Natural killer cell treated with Interleukin-12 subunit alpha and Interleukin-12 subunit beta and Interleukin-15 and Interleukin-18, amount 100 ng/mL, for 72 hours (primary cell): ENCODE results near the gene MYL2. TPM values are rescaled to one million over a fixed set of nuclear protein-coding genes. Genes with fewer than 3 reads are reported as not detected.

Source experiments
- ATAC-seq, 2 donors: fragments of 150-1000 bp; cut with Tn5 transposase in 1 of 2; sonication (Bioruptor Pico), chemical (Tn5 transposase) in 1 of 2; 2 replicates each; pipeline ENCODE4 v1.10.0; 2021
- DNase-seq: peaks from one replicate; pipeline ENCODE4 v3.0.0; 2022; ENCODE audit warnings: low spot score
- H3K27ac Mint-ChIP-seq, 2 donors: 1 replicate in 1 of 2; 2 replicates in 1 of 2; pipeline ENCODE4 v1.8.0; 2022; ENCODE audit warnings: mixed read lengths in 2 of 2, mild to moderate bottlenecking in 1 of 2, moderate library complexity in 1 of 2
- H3K27me3 Mint-ChIP-seq, 2 donors: 1 replicate in 1 of 2; 2 replicates in 1 of 2; pipeline ENCODE4 v1.8.0; 2022; ENCODE audit warnings: mixed read lengths in 2 of 2
- H3K36me3 Mint-ChIP-seq: one replicate; pipeline ENCODE4 v1.8.0; 2022; ENCODE audit warnings: mixed read lengths
- H3K4me1 Mint-ChIP-seq, 2 donors: 1 replicate in 1 of 2; 2 replicates in 1 of 2; pipeline ENCODE4 v1.8.0; 2022; ENCODE audit warnings: low read depth in 2 of 2, mixed read lengths in 2 of 2, mild to moderate bottlenecking in 1 of 2
- H3K4me3 Mint-ChIP-seq: one replicate; pipeline ENCODE4 v1.8.0; 2022; ENCODE audit warnings: mixed read lengths
- H3K9me3 Mint-ChIP-seq: 2 replicates; pipeline ENCODE4 v1.8.0; 2022; ENCODE audit warnings: mixed read lengths
- total RNA-seq, 2 donors: library from RNA; stranded (reverse); gene quantifications; one replicate each; pipeline ENCODE4 v1.2.3, GENCODE V29; 2022

MYL2 gene
- total RNA-seq, 2 donors from 2014 or later, result not detected

DNA sequence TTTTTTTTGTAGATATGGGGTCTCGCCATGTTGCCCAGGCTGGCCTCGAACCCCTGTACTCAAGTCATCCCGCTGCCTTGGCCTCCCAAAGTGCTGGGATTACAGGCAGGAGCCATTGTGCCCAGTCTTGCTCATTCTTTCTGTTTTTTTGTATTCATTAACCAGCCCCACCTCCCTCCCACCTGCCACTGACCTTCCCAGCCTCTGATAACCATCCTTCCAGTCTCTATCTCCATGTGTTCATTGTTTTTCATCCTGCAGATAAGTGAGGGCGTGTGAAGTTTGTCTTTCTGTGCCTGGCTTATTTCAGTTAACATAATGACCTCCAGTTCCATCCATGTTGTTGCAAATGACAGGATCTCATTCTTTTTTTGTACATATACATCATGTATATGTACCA lies 19.0 kb downstream of the MYL2 start:
- Mint-ChIP-seq H3K4me1 (no peaks in the 10 kb centered on the region), H3K27me3 (peaks cover 0 to 2% of the 10 kb centered on the region in 2 donors), H3K4me3 (no peak overlapping the region), H3K27ac (no peak overlapping the region), H3K36me3 (no peaks in the 10 kb centered on the region), H3K9me3 (no peaks in the 10 kb centered on the region)
- ATAC-seq (no peak), DNase-seq (no peak)

DNA sequence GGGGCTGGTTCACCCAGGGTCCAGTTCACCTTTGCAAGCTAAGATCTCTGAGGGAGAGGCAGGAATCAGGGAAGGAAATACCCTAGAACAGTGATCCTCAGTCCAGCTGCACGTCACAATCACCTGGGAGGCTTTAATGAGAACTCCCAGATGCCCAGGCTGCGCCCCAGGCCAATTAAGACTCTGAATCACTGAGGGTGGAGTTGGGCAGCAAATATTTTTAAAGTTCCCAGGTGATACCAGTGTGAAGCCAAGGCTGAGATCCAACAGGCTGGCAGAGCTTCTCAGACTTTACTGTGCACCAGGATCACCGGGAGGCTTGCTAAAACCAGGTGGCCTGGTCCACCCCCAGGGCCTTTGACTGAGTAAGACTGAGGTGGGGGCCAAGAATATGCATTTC lies 23.8 kb downstream of the MYL2 start:
- no peak overlapping the region for H3K4me3 Mint-ChIP-seq
- DNase-seq (no peak), ATAC-seq (no peak)
- no peaks in the 10 kb centered on the region for H3K36me3 Mint-ChIP-seq
- peaks cover 6 to 8% of the 10 kb centered on the region in 2 donors for H3K27me3 Mint-ChIP-seq
- H3K27ac Mint-ChIP-seq, result no peak overlapping the region
- peaks cover 0 to 8% of the 10 kb centered on the region in 2 donors for H3K4me1 Mint-ChIP-seq
- H3K9me3 Mint-ChIP-seq, result no peaks in the 10 kb centered on the region

DNA sequence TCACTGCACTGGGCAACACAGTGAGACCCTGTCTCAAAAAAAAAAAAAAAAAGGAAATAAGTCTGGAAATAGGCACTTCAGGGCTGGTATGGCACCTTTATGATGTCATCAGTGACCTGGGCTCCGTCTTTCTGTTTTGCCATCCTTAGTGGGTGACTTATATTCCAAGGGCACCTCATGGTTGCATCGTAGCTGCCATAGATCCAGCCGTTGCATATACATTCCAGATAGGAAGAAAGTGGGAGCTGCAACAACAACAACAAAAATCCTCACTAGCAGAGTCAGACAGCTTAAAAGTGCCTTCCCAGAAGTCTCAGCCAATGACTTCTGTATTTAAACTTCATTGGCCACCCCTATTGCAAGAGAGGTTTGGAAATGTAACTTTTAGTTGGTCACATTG lies 26.4 kb downstream of the MYL2 start:
- peaks cover 6 to 12% of the 10 kb centered on the region in 2 donors for H3K27me3 Mint-ChIP-seq
- H3K4me3 Mint-ChIP-seq, result no peak overlapping the region
- DNase-seq (no peak), ATAC-seq (no peak)
- no peaks in the 10 kb centered on the region for H3K36me3 Mint-ChIP-seq
- H3K9me3 Mint-ChIP-seq, result no peaks in the 10 kb centered on the region
- H3K27ac Mint-ChIP-seq, result no peak overlapping the region
- peaks cover 0 to 8% of the 10 kb centered on the region in 2 donors for H3K4me1 Mint-ChIP-seq

DNA sequence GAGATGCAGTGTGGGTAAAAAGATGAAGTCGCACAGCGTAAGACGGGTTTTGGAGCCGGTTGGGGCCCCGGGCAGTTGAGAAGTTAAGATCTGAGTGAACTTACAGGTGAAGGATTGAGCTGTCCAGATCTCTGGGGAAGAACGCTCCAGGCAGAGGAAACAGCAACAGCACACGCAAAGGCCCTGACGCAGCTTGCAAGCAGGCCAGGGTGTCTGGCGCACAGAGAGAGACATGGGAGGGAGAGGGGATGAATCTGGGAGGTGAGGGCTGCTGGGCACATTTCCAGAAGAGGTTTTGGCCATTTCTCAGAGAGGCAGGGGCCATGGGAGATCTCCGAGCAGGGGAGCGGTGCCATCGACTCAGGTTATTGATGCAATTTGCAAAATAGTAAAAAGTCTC lies 31.0 kb downstream of the MYL2 start:
- no peaks in the 10 kb centered on the region for H3K36me3 Mint-ChIP-seq
- peaks cover 0 to 6% of the 10 kb centered on the region in 2 donors for H3K4me1 Mint-ChIP-seq
- H3K27ac Mint-ChIP-seq, result no peak overlapping the region
- ATAC-seq (no peak), DNase-seq (no peak)
- peaks cover 6% of the 10 kb centered on the region in 2 donors for H3K27me3 Mint-ChIP-seq
- no peak overlapping the region for H3K4me3 Mint-ChIP-seq
- no peaks in the 10 kb centered on the region for H3K9me3 Mint-ChIP-seq

DNA sequence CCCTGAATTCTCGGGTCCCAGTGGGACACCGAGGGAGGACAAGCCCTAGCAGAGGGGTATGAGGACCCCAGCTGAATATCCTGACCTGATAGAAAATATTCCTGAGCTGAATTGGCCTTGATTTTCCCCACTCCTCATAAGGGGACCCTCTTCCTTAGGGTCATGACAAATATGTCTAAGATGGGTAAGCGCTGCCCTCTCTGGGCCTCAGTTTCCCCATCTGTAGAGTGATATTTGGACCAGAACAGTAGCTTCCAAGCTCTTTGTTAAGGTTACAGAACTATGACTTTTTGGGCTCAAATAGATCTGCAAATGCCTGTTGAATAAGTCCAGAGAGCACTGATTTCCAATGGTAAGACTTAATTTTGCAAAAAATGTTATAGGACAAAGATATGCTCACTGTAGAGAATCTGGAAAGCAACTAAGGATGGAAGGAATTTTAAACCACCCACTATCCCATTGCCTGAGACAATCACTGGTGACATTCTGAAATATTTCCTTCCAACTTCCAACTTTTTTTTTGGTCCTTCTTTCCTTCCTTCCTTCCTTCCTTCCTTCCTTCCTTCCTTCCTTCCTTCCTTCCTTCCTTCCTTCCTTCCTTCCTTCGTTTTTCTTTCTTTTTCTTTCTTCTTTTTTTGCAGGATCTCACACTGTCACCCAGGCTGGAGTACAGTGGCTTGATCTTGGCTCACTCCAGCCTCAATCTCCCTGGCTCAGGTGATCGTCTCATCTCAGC lies 32.0 kb downstream of the MYL2 start:
- H3K4me1 Mint-ChIP-seq, result peaks cover 0 to 3% of the 10 kb centered on the region in 2 donors
- H3K4me3 Mint-ChIP-seq, result peak overlapping the region; percentile 89
- H3K27me3 Mint-ChIP-seq, result peaks cover 3 to 4% of the 10 kb centered on the region in 2 donors
- no peaks in the 10 kb centered on the region for H3K9me3 Mint-ChIP-seq
- peak overlapping the region in 1 of 2 donors; percentile 78 for H3K27ac Mint-ChIP-seq
- no peak for ATAC-seq
- DNase-seq, result no peak
- H3K36me3 Mint-ChIP-seq, result no peaks in the 10 kb centered on the region

DNA sequence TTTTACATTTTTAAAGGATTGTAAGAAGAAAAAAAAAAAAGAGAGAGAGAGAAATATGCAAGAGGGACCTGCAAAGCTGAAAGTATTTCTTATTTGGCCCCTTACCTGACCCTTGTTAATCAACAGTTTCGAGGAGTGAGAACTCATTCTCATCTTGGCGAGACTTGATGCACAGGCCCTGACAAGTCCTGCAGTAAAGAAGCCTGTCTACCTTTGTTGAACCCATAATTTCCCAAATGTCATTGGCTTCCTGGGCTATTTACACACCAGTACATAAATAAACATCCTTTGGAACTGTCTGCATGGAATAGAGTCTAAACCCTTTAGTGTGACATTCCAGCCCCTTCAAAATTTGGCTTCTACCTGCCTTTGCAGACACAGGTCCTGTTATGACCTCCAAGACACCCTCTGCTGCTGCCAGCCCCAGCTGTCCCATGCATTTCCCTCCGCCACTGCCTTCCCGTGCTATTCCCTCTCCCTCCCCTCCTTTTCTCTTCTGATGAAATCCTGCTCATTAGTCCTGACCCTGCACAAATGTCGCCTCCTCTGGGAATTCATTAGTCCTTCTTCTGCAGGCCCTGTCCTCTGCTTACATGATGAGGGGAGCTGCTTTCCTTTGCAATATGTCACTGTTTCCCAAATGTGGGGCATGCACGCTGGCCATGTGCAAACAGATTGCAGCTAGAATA lies 35.1 kb downstream of the MYL2 start:
- H3K4me1 Mint-ChIP-seq, result peaks cover 0 to 3% of the 10 kb centered on the region in 2 donors
- H3K27me3 Mint-ChIP-seq, result peaks cover 0 to 2% of the 10 kb centered on the region in 2 donors
- H3K4me3 Mint-ChIP-seq, result no peak overlapping the region
- no peaks in the 10 kb centered on the region for H3K36me3 Mint-ChIP-seq
- DNase-seq (no peak), ATAC-seq (no peak)
- H3K27ac Mint-ChIP-seq, result no peak overlapping the region
- peaks cover 4% of the 10 kb centered on the region for H3K9me3 Mint-ChIP-seq

DNA sequence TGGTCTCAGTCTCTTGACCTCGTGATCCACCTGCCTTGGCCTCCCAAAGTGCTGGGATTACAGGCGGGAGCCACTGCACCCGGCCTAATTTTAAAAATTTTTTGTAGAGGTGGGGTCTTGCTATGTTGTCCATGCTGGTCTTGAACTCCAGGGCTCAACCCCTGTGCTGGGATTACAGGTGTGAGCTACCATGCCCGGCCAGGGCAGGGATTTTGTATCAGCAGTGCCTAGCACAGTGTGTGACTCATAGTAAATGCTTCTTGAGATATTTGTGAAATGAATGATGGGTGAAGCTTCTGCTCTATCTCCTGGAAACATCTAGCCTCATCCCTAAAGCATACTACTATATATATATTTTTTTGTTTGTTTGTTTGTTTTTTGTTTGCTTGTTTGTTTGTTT lies 37.1 kb downstream of the MYL2 start:
- Mint-ChIP-seq H3K4me1 (peaks cover 0 to 3% of the 10 kb centered on the region in 2 donors), H3K27ac (no peak overlapping the region), H3K27me3 (peaks cover 0 to 2% of the 10 kb centered on the region in 2 donors), H3K9me3 (peaks cover 4% of the 10 kb centered on the region), H3K36me3 (no peaks in the 10 kb centered on the region), H3K4me3 (no peak overlapping the region)
- DNase-seq, result no peak
- ATAC-seq, result no peak

DNA sequence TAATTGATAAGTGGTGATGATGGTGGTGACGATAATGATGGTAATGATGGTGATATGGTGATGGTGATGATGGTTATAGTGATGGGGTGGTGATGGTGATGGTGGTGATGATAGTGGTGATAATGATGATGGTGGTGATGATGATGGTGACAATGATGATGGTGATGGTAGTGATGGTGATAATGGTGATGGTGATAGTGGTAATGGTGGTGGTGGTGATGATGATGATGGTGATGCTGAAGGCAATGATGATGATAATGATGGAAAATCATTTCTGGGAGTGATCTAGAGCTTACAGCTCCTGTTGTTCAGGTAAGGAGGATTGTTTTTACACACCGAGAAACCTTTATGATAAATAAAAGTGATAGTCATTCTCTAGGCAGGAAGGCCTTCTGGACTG lies 39.7 kb downstream of the MYL2 start:
- Mint-ChIP-seq H3K9me3 (peaks cover 4% of the 10 kb centered on the region), H3K4me3 (no peak overlapping the region), H3K4me1 (no peaks in the 10 kb centered on the region), H3K27me3 (peaks cover 0 to 6% of the 10 kb centered on the region in 2 donors), H3K27ac (no peak overlapping the region), H3K36me3 (no peaks in the 10 kb centered on the region)
- DNase-seq (no peak), ATAC-seq (no peak)

DNA sequence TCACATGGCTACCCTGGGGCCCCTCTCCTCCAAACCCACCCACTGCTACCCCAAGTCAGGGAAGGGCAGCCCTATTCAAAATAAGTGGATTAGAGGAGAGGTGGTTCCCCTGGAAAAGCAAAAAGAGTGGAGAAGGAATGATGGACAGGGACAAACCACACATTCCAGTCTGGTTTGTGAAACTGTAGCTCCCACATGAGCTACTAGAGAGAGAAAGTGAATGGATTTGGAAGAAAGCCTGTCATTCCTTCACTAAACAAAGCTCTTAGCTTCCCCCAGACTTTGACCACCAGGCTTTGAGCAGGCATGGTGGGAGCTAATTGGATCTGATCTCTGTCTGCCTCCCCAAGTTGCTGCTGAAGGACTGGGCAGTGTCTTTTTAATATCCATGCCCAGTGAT lies 45.6 kb downstream of the MYL2 start:
- H3K4me1 Mint-ChIP-seq, result no peaks in the 10 kb centered on the region
- H3K36me3 Mint-ChIP-seq, result no peaks in the 10 kb centered on the region
- no peak overlapping the region for H3K4me3 Mint-ChIP-seq
- peaks cover 0 to 13% of the 10 kb centered on the region in 2 donors for H3K27me3 Mint-ChIP-seq
- H3K27ac Mint-ChIP-seq, result no peak overlapping the region
- ATAC-seq (no peak), DNase-seq (no peak)
- no peaks in the 10 kb centered on the region for H3K9me3 Mint-ChIP-seq

DNA sequence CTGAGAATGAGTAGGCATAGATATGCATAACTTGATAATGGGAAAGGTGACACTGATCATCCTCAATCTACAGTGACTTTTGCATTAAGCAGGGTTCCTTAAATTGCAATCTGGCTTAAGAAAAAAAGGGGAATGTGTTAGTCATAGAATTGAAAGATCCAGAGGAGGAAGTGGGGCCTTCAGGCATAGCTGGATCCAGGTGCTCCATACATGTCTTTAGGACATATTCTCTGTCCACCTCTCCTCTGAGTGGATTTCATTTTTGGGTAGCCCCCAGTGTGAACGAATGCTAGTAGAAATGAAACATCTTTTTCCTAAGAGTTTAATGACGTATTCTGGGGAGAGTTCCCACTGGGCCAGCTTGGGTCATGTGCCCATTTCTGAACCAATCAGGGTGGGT lies 46.0 kb downstream of the MYL2 start:
- no peak for DNase-seq
- Mint-ChIP-seq H3K27me3 (peaks cover 0 to 13% of the 10 kb centered on the region in 2 donors), H3K4me3 (no peak overlapping the region), H3K4me1 (no peaks in the 10 kb centered on the region), H3K36me3 (no peaks in the 10 kb centered on the region), H3K27ac (no peak overlapping the region), H3K9me3 (no peaks in the 10 kb centered on the region)
- no peak for ATAC-seq

DNA sequence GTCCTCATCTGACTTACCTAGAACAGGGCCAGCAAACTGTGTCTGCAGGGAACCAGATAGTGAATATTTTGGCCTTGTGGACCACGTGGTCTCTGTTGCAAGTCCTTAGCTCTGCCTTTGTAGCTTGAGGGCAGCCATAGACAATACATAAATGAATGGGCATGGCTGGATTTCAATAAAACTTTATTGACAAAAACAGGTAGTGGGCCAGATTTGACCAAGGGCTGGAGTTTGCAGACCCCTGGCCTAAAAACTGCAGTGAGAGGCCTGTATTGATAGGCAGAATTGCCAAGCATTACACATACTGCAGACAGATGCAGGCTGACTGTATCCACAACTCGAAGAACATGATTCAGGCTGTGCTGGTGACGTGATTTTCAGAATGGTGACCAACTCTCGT lies 48.3 kb downstream of the MYL2 start:
- no peak for ATAC-seq
- DNase-seq, result no peak
- no peaks in the 10 kb centered on the region for H3K9me3 Mint-ChIP-seq
- no peaks in the 10 kb centered on the region for H3K4me1 Mint-ChIP-seq
- peaks cover 0 to 7% of the 10 kb centered on the region in 2 donors for H3K27me3 Mint-ChIP-seq
- H3K36me3 Mint-ChIP-seq, result no peaks in the 10 kb centered on the region
- no peak overlapping the region for H3K27ac Mint-ChIP-seq
- no peak overlapping the region for H3K4me3 Mint-ChIP-seq

DNA sequence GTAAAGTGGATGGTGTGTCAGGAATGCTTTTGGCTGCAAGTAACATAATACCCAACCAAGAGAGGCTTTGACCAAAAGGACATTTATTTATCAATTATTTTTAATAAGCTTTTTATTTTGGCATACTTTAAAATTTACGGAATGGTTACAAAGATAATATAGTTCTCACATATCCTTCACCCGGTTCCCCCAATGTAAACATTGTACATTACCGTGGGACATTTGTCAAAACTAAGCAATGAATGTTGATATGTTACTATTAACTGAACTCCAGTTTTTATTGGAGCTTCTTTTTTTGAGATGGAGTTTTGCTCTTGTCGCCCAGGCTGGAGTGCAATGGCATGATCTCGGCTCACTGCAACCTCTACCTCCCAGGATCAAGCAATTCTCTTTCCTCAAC lies 50.6 kb downstream of the MYL2 start:
- Mint-ChIP-seq H3K4me1 (no peaks in the 10 kb centered on the region), H3K4me3 (no peak overlapping the region), H3K36me3 (no peaks in the 10 kb centered on the region), H3K27ac (no peak overlapping the region), H3K9me3 (no peaks in the 10 kb centered on the region), H3K27me3 (peaks cover 0 to 7% of the 10 kb centered on the region in 2 donors)
- ATAC-seq, result no peak
- no peak for DNase-seq

DNA sequence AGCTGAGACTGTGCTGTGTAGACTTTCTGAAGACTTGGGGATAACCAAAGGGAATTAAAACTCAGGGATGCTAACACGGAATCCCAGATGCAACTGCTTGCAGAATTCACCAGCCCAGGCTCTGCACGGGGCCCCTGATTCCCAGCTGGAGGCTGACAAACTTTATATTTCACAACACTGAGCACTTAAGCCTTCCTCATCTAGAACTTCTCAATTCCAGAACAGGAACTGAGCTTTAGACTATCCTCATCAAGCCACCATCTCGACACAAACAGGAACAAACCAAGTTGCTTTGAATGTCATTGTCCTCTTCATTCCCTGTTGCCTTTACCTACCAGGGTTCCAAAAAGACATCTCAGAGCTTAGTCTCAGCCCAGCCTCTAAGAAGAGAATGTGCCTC lies 51.4 kb downstream of the MYL2 start:
- no peaks in the 10 kb centered on the region for H3K36me3 Mint-ChIP-seq
- H3K4me3 Mint-ChIP-seq, result no peak overlapping the region
- no peaks in the 10 kb centered on the region for H3K4me1 Mint-ChIP-seq
- H3K27ac Mint-ChIP-seq, result no peak overlapping the region
- peaks cover 0 to 7% of the 10 kb centered on the region in 2 donors for H3K27me3 Mint-ChIP-seq
- no peak for ATAC-seq
- DNase-seq, result no peak
- no peaks in the 10 kb centered on the region for H3K9me3 Mint-ChIP-seq

DNA sequence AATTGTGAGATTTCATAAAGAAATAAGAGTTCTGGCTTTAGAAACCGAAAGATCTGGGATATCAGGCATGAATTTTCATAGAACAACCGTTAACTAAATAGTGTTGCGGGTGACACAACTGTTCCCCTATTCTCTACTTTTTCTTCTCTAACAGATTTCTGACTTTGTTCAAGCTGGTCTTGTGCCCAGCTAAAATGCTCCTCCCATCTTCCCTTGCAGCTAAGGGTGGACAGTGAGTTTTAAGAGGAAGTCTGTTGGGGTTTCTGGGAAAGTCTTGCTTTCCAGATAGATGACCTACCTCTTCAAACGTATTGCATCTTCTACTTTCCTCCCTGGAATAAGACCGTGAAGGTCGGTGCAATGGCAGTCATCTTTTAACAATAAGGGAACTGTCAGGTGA lies 54.9 kb downstream of the MYL2 start:
- no peak for DNase-seq
- H3K4me1 Mint-ChIP-seq, result peaks cover 0 to 7% of the 10 kb centered on the region in 2 donors
- H3K36me3 Mint-ChIP-seq, result no peaks in the 10 kb centered on the region
- peaks cover 0 to under 1% of the 10 kb centered on the region in 2 donors for H3K27me3 Mint-ChIP-seq
- H3K27ac Mint-ChIP-seq, result no peak overlapping the region
- H3K4me3 Mint-ChIP-seq, result no peak overlapping the region
- H3K9me3 Mint-ChIP-seq, result no peaks in the 10 kb centered on the region
- ATAC-seq, result no peak
